M059J (cell line): ENCODE results near the gene JARID2. TPM values are rescaled to one million over a fixed set of nuclear protein-coding genes. Genes with fewer than 3 reads are reported as not detected.
"Not testable (repeated sequence)": the region's sequence is repeated elsewhere in the genome, so short reads cannot be mapped to it uniquely, and the experiment has no call there.

Experiments
- DNase-seq: peaks from one replicate; pipeline ENCODE4 v3.0.0-alpha.2; 2012; ENCODE audit warnings: low read depth
- total RNA-seq: library from RNA; depleted of rRNA; stranded (reverse); fragments of >200 nt; shearing (Covaris generic); gene quantifications from 2 replicates; pipeline ENCODE4 v1.2.3, GENCODE V29; 2014

The JARID2 gene
- total RNA-seq, 1 experiment from 2014 or later = 17.6 TPM

DNA sequence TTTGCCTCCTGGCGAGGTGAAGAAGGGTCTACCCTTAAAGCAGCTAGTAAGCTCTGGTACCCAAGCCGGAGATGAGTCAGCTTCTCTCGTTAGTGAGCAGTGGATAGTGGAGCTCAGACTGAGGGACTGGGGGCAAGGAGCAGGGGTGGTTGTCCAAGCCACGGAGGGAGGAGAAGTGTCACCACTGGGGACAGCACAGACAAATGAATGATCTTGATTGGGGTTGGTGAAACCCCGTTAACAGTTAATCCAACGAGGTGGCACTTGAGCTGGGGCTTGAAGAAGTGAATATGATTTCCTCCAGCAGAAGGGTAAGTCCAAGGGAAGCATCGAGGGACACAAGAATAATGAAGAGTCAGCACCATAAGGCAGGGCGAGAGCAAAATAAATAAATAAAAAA is 43.0 kb downstream of the JARID2 start:
- peak; percentile 43 for DNase-seq

DNA sequence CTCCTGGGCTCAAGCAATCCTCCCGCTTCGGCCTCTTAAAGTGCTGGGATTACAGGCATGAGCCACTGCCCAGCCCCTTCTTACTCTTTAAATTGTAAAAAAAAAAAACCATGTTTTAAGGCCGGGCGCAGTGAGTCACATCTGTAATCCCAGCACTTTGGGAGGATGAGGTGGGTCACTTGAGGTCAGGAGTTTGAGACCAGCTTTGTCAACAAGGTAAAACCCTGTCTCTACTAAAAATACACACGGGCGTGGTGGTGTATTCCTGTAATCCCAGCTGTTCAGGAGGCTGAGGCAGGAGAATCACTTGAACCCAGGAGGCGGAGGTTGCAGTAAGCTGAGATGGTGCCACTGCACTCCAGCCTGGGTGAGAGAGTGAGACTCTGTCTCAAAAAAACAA is 43.6 kb downstream of the JARID2 start:
- DNase-seq = peak; percentile 82

DNA sequence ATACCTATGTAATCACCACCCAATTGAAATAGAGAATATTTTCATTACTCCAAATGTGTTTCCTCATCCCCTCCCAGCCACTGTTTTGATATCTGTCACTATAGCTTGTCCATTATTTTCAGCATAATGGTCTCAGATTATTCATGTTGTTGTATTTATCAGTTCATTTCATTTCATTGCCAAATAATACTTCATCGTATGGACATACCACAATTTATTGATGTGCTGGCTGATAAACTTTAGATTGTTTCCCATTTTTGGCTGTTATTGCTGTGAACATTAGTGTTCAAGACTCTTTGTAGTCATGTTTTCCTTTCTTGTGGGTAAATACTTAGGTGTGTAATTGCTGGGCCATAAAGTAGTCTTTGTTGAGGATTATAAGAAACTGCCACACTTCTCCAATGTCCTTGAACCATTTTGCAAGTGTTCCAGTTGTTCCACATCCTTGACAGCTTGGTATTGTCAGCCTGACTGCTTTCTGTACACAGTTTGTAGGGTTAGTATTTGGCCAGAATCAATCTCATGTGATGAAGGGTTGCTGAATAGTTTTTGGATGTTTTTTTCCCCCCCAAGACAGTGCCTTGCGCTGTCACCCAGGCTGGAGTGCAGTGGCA is 44.3 kb downstream of the JARID2 start:
- DNase-seq = no peak

DNA sequence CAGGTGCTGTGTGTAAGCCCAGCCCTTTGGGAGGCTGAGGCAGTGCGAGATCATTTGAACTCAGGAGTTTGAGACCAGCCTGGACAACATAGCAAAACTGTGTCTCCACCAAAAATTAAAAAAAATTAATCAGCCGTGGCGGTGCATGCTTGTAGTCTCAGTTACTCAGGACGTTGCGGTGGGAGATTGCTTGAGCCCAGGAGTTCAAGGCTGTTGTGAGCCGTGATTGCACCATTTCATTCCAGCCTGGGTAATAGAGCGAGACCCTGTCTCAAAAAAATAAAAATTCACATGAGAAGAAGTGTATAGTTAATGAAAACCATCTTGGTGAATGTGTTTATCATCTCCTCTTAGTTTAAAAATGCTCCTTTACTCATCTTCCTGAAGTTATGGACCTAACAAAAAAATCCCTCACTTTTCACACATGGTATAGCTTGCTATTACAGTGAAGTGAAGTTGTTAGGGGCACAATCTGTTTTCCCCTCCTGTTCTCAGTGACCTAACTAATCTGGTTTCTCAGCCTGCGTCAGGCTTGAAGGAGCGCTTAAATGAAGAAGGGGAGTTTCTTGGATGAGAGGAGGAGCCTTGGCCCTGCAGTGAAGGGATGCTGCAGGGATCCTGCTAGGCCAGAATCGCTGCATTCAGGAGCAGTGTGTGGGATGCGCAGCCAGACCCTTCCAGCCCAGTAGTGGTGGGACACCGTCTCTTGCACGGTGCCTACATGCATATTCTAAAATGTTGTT is 45.3 kb downstream of the JARID2 start:
- DNase-seq = no peak

DNA sequence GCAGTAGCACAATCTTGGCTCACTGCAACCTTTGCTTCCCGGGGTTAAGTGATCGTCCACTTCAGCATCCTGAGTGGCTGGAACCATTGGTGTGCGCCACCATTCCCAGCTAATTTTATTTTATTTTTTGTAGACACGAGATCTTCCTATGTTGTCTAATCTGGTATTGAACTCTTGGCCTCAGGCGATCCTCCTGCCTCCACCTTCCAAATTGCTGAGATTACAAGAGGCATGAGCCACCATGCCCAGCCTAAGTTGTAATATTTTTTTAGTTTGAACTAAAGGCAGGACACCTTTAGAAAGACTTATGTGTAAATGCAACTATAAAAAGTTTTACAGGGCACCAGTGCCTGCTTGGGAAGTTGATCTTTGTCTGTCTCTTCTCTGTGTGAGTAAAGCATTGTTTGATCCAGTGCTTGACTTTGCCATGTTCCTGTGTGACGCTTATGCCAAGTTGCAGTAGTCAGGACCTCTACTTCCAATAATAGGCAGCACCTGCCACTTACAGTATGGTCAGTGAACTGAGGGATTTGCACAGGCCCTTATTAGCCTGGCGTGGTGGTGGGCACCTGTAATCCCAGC is 46.9 kb downstream of the JARID2 start:
- DNase-seq = no peak

DNA sequence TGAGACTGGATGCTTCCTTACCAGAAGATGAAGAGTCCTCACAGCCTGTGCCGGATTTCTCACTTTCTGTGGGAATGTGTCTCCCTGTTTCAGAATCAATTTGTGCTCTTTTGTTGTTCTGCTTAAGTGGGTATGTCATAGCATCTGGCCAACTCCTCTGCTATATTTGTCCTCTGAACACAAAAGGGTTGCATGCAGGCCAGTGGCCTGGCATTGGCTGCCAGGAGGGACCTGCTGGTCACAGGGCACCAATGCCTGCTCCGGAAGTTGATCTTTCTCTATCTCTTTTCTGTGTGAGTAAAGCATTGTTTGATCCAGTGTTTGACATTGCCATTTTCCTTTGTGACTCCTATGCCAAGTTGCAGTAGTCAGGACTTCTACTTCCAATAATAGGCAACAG is 47.8 kb downstream of the JARID2 start:
- no peak for DNase-seq

DNA sequence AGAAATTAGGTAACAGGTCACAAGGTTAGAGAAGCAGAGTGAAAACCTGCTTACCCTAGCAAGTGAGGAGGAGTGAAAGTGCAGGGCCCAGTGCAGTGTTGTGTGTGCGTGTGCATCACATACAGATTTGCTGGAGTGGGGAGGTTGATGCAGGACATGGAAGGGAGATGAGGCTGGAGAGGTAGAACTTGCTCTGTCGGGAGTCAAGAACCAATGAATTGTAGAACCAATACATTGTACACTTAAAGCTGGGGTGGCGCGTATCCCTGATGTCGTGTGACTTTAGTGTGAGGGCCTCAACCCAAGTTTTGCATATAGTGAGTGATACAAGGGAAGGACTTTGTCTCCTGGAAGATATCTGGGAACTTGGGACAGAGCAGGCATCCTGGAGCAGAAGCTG is 48.6 kb downstream of the JARID2 start:
- no peak for DNase-seq

DNA sequence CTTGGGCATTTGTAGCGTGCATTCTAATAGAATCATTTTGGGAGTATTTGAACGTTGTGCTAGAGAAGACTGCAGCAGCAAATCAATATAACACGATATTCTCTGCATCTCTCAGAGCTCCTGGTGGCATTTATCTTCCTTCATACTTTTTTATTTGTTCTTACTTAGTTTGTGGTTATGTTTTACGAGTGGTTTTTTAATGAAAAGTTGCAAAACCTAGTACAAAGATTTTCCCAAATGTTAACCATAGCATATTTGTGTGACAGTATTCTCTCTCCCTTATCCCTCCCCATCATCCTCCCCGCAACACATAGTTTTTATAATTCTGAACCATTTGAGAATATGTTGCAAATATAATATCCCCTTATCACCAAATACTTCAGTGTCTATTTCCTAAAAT is 50.4 kb downstream of the JARID2 start:
- DNase-seq = no peak

DNA sequence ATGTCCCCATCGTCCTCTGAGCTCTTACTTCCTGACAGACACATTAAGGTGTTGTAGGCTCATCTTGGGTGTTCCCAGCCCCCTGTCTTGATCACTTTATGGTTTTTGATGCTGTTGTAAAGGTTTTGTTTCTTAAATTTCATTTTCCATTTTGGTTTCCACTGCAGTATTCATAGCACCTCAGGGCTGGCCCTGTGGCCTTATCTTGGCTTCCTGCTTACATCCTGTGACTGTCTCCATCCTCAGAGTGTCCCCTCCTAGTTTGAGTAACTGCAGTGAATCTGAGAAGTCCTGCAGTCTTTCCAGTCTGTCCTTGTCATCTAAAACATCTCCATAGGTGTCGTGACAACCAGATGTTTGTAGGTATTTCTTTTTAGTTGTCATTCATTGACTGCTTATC is 50.9 kb downstream of the JARID2 start:
- no peak for DNase-seq

DNA sequence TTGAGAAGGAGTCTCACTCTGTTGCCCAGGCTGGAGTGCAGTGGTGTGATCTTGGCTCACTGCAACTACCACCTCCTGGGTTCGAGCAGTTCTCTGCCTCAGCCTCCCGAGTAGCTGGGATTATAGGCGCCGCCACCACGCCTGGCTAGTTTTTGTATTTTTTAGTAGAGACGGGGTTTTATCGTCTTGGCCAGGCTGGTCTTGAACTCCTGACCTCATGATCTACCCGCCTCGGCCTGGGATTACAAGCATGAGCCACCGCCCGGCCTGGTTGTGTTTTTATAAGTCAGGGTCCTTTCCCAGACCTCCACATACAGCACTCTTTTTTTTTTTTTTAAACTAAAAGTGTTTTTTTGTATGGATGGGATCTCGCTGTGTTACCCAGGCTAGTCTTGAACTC is 51.3 kb downstream of the JARID2 start:
- DNase-seq = not testable (repeated sequence)

DNA sequence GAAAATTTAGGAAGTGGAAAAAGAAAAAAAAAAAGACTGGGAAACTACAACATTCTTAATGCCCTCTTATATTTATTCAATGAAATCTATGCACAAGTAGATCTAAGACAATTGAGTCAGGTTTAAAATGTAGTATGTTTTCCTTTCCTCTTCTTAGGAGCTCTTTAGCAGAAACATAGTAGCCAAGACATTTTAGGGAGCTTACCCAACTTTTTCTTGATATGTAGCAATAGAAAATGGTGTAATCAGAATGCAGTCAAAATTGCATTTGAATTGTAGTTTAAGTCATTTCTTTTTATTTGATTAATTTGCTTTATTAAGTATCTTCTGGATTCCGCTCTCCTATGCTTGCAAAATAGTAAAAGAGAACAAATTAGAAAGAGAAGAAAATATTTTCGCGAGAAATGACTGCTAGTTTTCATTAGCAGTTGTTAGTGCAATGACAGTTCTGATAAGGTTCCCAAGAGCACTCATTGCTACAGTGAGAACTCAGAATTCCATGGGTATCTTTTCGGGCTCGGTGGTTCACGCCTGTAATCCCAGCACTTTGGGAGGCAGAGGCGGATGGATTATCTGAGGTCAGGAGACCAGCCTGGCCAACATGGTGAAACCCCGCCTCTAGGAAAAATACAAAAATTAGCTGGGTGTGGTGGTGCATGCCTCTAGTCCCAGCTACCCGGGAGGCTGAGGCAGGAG is 52.2 kb downstream of the JARID2 start:
- no peak for DNase-seq

DNA sequence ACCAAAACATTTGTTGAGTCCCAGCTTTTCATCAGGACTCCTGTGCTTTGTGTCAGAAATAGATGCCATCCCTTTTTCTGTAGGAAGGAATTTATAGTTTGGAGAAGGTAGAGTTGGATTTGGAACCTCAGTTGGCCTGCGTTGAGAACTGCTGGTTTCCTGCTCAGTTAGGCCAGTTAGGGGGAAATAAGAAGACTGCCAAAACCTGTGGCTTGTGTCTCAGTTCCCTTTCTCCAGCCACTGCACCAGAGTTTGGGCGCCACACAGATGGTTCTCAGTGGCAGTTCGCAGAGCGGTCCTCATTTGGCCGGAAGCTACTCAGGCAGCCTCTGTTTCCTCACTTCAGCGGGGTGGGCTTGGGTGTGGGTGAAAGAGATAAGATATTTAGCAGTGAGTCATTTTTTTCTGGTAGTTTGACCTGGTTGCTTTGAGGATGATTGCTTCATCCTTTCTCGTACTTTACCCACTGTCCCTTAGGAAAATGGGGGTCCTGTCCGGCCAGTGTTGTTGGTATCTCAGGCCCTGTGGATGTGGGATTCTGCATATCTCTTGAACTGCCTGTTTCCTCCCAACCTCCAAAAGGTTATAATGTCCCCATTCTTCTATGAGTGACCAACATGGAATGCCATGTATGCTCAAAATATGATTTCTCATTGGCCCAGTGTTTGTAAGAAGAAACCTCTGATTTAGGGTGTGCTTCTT is 53.7 kb downstream of the JARID2 start:
- DNase-seq = peak; percentile 58

DNA sequence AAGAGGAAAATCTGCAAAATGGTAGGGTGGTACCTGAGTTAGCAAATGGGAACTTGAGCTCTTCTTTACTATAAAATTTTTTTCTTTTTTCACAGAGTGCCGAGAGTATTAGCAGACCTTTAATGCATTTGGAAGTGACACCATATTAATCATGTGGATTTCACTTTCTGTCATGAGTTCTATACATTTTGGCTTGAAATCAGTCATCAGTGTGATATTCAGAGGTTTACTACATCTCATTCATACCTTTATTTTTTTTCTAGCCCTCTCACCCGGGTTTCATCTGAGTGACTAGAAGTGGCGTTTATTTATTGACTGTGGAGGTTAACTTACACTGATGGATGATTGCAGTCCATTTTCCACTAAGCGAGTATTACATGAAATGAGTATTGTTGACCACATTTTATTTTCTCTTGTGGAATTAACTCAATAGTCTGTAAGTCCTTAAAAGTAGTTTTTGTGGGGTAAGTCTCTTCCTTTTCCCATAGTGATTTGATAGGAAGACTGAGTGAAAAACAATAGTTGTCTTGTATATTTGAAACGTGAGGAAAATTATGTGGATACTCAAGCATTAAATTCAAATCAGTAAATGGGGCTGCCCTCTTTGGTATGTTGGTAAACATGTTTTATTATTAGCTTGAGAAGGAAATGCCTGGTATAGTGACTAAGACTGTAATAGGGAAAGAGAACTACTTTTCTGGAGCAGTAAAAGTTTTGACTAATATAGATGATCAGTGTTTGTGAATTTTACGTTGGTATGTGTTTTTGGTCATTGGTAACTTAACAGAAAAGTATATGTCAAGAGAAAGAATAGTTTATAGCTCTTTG is 55.5 kb downstream of the JARID2 start:
- DNase-seq = no peak

DNA sequence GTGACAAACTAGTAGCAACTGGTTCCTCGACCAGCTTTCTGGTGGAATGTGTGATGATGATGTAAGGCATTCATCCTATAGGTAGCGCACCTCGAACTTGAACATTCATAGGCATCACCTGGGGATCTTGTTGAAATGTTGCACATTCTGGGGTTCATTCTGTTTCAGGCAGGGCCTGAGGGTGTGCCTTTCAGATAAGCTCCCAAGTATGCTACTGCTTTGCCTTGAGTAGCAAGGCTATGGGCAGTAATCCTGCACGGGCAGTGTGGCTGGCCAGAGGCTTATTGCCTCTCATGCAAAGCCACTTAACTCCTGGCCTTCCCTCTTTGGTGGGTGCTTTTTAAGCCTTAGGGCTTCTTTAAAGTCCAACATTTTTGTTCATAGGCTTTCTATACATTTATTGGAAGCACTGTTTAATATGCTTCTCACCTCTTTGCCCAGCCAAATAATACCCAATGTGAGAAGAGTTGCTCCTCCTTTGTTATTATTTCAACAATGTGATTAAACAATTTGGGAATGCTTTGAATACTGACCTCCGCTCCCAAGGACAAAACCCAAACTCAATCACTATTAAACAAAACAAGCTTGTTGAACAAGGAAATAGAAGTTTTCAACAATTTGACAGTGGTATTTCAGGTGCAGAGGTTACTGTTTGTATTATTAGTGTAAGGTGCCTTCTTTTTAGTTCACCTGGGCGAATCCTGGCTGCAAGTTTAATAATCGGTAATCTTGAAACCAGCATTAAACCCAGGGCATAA is 57.5 kb downstream of the JARID2 start:
- no peak for DNase-seq

DNA sequence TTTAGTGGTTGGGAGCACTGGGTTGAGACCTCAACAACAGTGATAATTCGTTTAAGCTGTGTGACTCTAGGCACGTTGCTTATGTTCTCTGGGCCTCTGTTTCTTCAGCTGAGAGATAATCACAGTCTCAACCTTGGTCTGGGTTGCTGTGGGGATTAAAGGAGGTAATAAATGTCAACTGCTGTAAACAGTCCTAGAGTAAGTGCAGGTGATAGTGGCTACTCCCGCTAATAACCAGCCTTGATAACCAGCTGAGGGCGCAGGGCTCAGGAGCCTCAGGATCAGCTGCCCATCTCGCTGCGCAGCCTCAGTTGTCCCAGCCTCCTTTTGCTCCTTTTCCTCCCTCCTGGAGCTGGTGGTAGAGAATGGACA is 58.0 kb downstream of the JARID2 start:
- DNase-seq = no peak

DNA sequence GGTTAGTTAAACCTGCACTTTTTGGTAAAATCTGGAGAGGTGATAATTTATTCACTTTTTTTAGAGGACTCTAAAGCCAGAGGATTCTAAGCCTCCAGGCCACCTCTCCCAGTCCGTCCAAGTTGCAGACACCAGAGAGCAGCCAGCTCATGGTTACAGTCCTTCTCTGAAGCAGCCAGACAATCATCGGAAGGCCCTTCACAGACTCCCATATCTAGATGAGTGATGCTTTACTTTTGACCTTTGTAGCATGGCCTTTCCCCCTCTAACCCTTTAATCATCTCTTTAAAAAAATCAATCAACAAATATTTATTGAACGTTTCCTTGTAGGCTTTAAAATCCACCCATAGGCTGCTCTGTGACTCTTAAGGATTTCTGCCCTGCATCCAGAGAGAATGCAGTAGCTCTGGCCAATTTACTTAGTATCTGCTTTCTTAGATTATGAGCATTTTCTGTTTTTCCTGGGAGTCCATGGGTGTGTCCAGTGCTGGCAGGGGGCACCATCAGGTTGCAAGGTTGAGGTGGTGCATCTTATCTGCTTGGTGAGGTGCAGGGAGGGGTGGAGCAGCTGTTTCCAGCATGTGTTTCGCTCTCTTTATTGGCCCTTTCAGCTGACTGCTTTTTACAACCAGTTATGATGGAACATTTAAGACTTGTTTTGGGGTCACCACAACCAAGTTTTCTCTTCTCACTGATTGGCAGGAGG is 58.6 kb downstream of the JARID2 start:
- DNase-seq = no peak

DNA sequence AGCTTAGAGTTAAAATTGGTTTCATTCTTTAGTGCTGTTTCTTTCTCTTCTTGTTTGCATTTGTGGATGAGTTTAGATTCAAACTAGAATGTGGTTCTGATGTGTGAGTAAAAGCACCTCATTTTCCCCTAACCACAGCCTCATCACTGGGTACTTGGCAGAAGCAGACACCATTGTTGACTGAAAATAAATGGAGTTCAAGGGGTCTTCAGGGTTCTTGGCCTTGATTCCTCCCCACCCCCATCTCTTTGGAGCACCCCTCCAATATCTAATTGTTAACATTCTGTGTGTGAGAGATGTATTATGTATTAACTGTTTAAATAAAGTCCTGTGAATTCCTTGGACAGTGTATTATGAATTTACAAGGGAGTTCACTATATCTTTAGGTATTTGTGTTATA is 59.6 kb downstream of the JARID2 start:
- DNase-seq = peak; percentile 25

DNA sequence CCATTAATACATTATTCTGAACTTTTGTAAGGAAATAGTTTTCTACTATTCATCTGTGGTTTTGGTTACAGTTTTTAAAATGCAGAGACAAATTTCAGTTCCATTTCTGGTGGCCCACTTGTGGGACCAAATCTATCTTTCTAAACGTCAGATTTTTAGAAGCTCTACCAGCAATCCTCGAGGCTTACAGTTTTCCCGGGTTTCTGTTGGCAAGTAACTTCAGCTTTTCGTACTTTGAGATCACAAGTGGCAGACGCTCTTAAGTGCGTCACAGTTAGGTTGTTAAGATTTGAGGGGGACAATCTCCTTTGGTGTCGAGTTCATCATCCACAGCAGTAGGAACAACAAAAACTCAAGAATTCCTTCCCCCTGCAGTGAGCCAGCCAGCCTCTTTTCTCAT is 60.0 kb downstream of the JARID2 start:
- no peak for DNase-seq

DNA sequence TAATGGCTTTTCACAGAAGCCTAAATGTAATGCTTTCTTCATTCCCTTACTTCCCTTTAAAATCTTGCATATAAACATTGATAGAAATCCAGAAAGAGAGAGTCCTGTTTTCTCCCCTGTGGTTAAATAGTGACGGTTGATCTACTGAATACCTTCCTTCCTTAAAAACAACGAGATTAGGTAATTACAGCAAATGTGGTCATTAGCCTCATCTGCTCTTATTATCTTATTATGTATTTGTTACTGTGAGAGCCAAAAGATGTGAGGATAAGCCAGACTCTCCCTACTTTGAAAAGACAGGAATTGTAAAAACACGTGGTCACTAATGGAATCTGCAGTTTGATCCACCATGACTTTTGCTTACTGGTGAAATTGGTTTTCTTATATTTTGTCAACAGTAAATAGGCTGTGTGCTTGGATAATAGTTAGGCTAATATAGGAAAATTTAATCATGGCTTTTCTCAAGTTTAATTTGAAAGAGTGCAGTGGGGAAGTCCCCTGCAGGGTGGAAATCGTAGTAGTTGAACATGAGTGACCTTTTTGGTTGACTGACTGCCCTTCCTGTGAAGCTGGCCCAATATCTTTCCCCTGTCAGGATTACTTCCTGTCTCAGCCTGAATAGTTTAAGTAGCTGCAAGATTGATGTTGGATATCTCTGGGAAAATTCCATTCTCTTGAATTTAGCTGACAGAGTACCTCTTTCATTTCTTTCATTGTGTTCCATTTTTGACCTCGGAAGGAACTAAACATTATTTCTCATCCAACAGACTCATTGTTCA is 62.8 kb downstream of the JARID2 start:
- peak; percentile 81 for DNase-seq
